ENCODE results near the gene RNF41.
A peak's percentile ranks its signal among the peaks of the same experiment; 100 is the strongest.
"Not testable (repeated sequence)": the region's sequence is repeated elsewhere in the genome, so short reads cannot be mapped to it uniquely, and the experiment has no call there.

RNF41 gene

DNA sequence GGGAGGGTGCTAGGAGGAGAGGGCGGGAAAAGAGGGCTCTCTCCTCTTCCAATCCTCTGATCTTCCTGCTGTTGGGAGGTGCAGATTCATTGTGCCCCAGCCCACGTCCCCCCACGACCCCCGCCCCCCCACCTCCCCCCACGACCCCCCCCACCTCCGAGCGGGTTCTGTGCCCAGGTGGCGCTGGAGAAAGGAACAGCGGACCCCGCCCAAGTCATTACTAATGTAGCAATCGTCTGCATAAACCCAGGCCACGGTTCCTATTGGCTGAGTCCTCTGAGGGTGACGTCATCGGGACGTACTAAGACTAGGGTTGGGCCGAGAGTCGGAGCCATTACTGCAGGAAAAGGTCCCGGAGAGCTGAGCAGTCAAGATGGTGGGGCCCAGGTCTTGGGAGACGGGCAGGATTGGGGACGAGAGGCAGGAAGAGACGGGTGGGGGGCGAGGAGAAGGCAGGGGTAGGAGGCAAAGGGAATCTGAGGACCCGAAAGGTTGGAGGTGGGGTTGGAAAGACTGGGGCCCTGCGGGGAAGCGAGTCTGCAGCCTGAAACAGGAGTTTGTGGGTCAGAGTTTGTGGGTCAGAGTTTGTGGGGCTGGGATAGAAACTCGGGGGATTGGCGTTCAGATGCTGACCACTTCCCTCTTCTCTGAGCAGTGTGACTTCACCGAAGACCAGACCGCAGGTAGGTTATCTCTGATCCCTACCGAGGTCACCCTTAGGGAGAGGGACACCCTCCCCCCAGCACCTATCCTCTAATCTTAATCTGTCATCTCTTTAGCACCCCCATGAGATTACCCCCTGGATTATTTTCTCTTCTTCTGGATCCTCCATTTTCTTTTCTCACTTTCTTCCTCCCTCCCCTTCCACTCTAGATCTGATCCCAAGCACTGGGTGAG is 63.4 kb downstream of the RNF41 start, which contains the start of gene MYL6:
TSS of gene MYL6 (plus strand) at position 331 of the 897 bp plus-strand sequence. CDS start at position 374, 43 bp downstream.
- Histone ChIP-seq H3K27me3 (replicated peaks; ENCODE audit: control insufficient read depth, insufficient read depth, low read length) (no peaks in the 10 kb centered on the region), H3K36me3 (ENCODE audit: control insufficient read depth, insufficient read depth, low read length) (peaks cover 32% of the 10 kb centered on the region), H3K4me3 (replicated peaks; ENCODE audit: low read depth, low read length) (peak within 1 kb of the TSS; percentile 91)
- peak; percentile 81 for DNase-seq (ENCODE audit: extremely low read depth, insufficient read length)
- TF ChIP-seq, protein P1, sequence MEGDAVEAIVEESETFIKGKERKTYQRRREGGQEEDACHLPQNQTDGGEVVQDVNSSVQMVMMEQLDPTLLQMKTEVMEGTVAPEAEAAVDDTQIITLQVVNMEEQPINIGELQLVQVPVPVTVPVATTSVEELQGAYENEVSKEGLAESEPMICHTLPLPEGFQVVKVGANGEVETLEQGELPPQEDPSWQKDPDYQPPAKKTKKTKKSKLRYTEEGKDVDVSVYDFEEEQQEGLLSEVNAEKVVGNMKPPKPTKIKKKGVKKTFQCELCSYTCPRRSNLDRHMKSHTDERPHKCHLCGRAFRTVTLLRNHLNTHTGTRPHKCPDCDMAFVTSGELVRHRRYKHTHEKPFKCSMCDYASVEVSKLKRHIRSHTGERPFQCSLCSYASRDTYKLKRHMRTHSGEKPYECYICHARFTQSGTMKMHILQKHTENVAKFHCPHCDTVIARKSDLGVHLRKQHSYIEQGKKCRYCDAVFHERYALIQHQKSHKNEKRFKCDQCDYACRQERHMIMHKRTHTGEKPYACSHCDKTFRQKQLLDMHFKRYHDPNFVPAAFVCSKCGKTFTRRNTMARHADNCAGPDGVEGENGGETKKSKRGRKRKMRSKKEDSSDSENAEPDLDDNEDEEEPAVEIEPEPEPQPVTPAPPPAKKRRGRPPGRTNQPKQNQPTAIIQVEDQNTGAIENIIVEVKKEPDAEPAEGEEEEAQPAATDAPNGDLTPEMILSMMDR (IDR thresholded peaks at IDR 0.05; ENCODE audit: insufficient read depth, low read length, poor library complexity, severe bottlenecking): no peak

DNA sequence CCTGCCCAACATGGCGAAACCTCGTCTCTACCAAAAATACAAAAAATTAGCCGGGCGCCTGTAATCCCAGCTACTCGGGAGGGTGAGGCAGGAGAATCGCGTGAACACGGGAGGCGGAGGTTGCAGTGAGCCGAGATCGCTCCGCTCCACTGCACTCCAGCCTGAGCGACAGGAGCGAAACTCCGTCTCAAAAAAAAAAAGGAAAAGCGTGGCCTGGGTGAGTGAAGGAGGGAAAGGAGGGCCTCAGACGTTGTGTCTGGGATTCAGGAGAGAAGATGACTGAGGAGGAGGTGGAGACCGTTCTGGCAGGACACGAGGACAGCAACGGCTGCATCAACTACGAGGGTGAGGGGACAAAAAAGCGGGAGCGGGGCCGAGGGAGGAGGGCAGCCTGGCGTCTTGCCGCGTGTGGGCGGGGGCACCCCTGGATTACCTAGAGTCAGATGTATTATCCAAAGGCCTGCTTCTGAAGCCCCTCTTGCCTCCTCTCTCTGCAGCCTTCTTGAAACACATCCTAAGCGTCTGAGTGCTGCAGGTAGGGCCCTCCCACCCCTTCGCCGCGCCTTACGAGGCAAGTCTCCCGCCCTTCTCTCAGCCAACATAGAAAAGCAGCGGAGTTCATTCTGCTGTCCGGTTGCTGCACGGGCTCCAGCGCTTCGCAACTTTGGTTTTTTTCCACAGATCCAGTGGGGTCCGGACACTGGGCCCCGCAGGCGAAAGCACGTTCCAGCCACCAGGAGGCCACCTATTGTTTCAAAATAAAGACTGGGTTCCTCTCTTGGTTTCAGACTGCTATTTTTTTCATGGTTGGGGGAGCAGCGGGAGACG is 64.3 kb downstream of the RNF41 start:
- Histone ChIP-seq H3K36me3 (ENCODE audit: control insufficient read depth, insufficient read depth, low read length) (peaks cover 26% of the 10 kb centered on the region), H3K4me3 (replicated peaks; ENCODE audit: low read depth, low read length) (peak overlapping the region; percentile 63), H3K27me3 (replicated peaks; ENCODE audit: control insufficient read depth, insufficient read depth, low read length) (no peaks in the 10 kb centered on the region)
- TF ChIP-seq, protein P1 (IDR thresholded peaks at IDR 0.05; ENCODE audit: insufficient read depth, low read length, poor library complexity, severe bottlenecking): peak; percentile 66
- peak; percentile 80 for DNase-seq (ENCODE audit: extremely low read depth, insufficient read length)

DNA sequence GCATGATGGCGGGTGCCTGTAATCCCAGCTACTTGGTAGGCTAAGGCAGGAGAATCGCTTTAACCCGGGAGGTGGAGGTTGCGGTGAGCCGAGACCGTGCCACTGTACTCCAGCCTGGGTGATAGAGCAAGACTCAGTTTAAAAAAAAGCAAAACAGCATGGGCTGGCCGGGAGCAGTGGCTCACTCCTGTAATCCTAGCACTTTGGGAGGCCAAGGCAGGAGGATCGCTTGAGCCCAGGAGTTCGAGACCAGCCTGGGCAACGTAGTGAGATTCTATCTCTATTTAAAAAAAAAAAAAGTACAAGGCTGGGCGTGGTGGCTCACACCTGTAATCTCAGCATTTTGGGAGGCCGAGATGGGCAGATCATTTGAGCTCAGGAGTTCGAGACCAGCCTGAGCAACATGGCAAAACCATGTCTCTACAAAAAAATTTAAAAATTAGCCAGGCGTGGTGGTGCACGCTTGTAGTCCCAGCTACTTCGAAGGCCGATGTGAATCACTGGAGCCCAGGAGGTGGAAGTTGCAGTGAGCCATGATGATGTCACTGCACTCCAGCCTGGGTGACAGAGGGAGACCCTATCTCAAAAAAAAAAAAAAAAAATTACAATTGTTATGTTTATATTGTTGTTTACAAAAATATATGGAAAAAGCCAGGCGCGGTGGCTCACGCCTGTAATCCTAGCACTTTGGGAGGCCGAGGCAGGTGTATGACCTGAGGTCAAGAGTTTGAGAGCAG is 65.1 kb downstream of the RNF41 start:
- not testable (repeated sequence) for DNase-seq (ENCODE audit: extremely low read depth, insufficient read length); H3K27me3 ChIP-seq (replicated peaks; ENCODE audit: control insufficient read depth, insufficient read depth, low read length)
- Histone ChIP-seq H3K4me3 (replicated peaks; ENCODE audit: low read depth, low read length) (peak overlapping the region; percentile 63), H3K36me3 (ENCODE audit: control insufficient read depth, insufficient read depth, low read length) (peaks cover 19% of the 10 kb centered on the region)

DNA sequence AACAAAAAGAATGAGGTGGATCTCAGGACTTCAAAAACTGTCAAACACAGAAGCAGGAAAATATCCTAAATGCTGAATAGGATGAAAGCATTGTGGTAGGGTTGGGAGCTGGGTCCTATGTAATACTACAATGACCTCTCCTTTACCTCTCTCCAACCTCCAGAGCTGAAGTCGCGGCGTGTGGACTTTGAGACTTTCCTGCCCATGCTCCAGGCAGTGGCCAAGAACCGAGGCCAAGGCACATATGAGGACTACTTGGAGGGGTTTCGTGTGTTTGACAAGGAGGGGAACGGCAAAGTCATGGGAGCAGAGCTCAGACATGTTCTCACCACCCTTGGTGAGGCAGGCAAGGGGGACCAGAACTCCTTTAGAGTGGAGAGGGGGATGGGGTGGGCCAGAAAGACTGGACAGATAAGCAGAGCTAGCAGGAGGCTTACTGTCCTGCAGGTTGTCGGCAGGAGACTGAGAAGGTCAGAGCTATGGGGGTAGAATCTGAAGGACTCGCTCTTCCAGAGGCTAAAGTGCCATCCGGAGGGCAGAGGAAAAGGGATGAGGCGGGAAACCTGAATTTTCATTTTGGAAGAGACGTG is 66.4 kb downstream of the RNF41 start:
- TF ChIP-seq, protein P1 (IDR thresholded peaks at IDR 0.05; ENCODE audit: insufficient read depth, low read length, poor library complexity, severe bottlenecking): no peak
- H3K4me3 ChIP-seq (replicated peaks; ENCODE audit: low read depth, low read length): no peak overlapping the region
- H3K36me3 ChIP-seq (ENCODE audit: control insufficient read depth, insufficient read depth, low read length): peaks cover 10% of the 10 kb centered on the region
- no peak for DNase-seq (ENCODE audit: extremely low read depth, insufficient read length)
- no peaks in the 10 kb centered on the region for H3K27me3 ChIP-seq (replicated peaks; ENCODE audit: control insufficient read depth, insufficient read depth, low read length)

DNA sequence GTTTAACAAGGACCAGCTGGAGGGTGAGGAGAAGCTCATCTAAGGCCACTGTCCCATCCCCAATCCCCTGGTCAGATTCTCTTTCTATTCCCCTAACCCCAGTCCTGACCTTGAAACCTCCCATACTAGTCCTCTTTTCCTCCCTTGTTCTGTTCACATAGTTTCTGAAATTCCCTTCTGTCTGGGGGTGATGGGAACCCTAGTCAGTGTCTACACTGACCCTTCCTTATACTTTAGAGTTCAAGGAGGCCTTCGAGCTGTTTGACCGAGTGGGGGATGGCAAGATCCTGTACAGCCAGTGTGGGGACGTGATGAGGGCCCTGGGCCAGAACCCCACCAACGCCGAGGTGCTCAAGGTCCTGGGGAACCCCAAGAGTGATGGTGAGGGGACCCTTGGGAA is 66.9 kb downstream of the RNF41 start:
- DNase-seq (ENCODE audit: extremely low read depth, insufficient read length): no peak

More for the DNA sequence above, 66.9 kb downstream of the RNF41 start:
- TF ChIP-seq, protein P1 (IDR thresholded peaks at IDR 0.05; ENCODE audit: insufficient read depth, low read length, poor library complexity, severe bottlenecking): no peak
- Histone ChIP-seq H3K36me3 (ENCODE audit: control insufficient read depth, insufficient read depth, low read length) (peaks cover 4% of the 10 kb centered on the region), H3K4me3 (replicated peaks; ENCODE audit: low read depth, low read length) (no peak overlapping the region), H3K27me3 (replicated peaks; ENCODE audit: control insufficient read depth, insufficient read depth, low read length) (no peaks in the 10 kb centered on the region)
